HG03354 (cell line): Measurements from ENCODE around the gene KLK15.
"Not testable (repeated sequence)": the region's sequence is repeated elsewhere in the genome, so short reads cannot be mapped to it uniquely, and the experiment has no call there.

Source experiments
- ATAC-seq: cut with Tn5 transposase; IDR thresholded peaks from one replicate; pipeline ENCODE4 v1.9.1; 2021; ENCODE audit warnings: mild to moderate bottlenecking; ENCODE audit not compliant: unreplicated experiment, poor library complexity, severe bottlenecking

Gene KLK15

DNA sequence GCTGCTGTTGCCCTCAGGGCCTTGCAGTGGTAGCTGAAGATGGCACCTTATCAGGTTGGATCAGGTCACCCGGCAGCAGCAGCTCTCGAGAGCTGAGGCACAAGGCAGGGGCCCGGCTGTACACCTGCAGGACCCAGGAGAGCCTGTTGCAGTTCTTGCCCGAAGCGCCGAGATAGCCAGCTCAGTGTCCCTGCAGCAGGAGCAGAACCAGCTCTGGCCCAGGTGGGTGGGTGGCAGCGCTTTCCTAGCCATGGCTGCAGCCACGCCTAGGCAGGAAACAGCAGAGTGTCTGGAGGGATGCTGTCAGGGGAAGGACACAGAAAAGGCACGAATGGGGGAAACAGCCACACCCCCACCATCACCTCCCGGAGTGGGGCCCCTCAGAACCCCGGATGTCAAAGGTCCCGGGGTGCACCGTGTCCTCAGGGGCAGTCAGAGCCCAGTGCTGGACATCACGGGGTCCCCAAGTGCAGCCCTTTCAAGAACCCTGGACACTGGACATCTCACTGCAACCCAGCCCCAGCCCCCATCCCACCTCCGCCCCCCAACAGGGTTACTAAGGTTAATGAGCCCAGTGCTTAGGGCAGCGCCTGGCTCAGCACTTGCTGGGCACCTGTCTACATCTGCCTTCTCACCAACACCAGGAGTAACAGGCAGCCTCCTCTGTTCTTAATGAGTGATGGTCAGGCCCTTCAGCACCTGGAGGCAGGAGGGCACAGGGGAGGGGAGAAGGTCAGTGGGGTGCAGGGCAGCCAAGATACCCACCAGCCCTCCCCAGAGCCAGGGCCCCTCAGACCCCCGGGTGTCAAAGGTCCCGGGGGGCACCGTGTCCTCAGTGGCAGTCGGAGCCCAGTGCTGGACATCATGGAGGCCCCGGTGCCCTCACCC is 34.5 kb downstream of the KLK15 start:
- ATAC-seq = no peak

GRCh38 chr19:50797781-50798658 is 35.4 kb downstream of the KLK15 start:
- no peak for ATAC-seq

- no peak for ATAC-seq
Observed at GRCh38 chr19:50797429-50797780, 36.0 kb downstream of the KLK15 start.

DNA sequence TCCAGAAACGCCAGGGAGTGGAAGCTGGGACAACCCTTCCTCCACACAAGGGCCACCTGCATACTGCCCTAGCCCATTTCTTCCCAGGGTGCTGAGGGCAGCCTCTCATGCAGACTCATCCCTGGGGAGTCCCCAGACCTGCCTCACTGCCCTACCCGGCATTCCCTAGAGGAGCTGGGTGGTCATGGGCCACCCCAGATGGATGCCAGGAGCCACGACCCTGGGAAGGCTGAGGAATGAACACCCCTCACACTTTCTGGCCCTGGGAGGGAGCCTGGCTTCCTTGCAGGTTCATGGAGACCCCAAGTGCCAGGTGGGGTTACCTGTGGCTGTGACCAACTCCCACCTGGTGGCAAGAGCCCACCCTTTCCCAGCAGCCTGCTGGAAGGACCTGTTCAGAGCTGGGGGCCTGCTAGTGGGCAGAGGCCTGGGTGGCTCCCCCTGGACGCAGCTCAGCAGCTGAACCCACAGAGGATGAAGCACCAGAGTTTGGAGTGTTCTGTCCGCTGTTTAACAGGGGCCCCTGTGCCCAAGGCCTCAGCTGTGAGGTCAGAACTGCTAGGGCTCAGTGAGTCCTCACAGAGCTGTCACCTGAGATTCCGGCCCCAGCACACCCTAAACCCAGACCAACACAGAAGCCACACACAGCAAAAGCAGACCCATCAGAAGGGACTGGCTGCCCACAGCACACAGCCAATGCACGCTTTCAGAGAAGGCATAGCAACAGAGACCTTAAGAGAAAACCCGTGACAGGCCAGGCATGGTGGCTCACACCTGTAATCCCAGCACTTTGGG is 36.5 kb downstream of the KLK15 start:
- ATAC-seq = no peak

- ATAC-seq = no peak
Observed at GRCh38 chr19:50796128-50796633, 37.2 kb downstream of the KLK15 start.

DNA sequence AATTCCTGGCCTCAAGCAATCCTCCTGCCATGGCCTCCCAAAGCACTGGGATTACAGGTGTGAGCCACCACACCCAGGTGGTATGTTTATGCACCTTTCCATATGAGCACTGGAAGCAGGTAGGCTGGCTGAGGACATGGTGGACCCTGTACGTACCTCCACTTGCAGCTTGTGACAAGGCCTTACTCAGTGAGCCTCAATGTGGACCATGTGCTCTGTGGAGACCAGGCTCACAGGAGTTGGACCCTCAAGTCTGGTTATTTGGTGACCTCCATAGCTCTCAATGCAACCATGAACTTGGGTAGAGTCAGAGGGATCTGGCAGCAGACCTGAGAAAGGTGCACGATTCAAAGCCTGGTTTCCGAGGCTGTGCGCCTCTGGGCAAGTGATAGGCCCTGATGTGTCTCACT is 37.7 kb downstream of the KLK15 start:
- no peak for ATAC-seq

DNA sequence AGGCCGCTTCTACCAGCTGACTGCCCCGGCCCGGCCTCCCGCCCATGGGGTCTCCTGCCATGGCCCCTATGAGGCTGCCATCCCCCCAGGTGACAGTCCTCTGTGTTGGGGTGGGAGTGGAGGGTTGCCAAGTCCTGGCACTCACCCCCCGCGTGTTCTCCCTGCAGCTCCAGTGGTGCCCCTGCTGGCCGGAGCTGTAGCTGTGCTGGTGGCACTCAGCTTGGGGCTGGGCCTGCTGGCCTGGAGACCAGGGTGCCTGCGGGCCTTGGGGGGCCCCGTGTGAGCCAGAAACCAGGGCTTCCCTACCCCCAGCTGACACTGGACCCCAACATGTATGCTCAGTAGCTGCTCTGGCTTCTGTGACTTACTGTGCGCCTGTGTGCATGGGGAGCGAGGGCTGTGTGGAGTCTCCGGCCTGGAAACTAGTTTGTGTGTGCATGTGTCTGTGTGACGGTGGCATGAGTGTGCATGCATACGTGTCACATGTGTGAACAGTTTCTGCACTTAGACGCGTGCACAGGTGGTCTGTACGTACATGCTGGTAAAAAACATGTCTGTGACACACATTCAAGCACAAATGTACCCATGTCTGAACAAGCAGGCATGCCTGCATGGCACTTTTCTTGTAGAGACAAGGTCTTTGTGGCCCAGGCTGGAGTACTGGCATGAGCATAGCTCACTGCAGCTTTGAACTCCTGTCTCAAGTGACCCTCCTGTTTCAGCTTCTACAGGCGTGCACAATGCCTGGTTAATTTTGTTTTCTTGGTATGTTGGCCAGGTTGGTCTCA is 38.3 kb downstream of the KLK15 start:
- ATAC-seq = no peak

GRCh38 chr19:50794074-50794875 is 39.1 kb downstream of the KLK15 start:
- no peak for ATAC-seq

DNA sequence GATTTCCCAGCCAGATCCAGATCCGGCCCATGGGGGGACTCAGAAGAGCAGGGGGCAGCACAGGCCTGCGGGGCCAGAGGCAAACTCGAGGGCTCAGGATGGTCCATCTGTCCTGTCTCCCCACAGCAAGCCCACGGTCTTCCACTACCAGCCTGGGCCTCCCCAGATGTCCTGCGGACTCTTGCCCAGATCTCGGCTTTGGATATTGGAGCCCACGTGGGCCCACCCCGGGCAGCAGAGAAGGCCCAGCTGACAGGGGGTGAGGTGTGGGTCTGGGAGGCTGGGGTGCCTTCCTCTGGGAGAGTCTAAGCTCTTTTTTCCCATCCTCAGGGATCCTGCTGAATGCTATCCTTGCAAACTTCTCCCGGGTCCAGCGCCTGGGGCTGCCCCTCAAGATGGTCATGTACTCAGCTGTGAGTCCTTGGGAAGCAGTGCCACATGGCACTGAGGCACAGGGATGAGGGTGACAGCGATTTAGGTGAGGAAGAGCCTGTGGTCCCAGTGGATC is 39.8 kb downstream of the KLK15 start:
- ATAC-seq = no peak

DNA sequence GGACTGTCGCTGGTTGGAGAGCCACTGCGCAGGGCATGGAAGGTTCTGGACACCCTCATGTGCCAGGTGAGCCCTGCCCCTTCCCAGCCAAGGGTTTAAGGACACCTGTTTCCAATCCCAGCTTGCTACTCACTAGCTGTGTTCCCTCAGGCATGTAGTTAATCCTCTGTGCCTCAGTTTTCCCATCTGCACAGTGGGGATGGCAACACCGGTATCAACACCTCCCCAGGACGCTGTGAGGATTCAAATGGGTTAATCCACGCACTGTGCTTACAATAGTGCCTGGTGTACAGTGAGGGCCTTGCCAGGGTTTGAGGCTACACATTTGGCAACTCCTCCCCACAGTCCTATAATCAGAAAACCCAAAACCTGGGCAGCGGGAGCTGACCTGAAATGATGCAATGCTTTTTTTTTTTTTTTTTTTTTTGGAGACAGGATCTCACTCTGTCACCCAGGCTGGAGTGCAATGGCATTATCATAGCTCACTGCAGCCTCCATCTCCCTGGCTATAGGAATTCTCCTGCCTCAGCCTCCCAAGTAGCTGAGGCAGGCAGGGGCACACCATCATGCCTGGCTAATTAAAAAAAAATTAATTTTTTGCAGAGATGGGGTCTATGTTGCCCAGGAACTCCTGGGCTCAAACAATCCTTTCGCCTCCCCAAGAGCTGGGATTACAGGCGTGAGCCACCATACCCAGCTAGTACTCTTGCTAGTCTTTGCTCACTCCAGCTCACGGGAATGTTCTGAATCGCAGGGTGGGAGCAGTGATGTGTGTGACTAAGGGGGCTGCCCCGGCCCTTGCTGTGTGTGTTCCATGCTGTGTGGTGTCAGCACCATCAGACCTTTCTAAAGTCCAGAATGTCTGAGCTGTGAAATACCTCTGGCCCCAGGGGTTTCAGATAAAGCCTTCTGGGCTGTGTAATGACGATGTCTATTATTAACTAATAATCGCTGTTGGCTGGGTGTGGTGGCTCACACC is 40.8 kb downstream of the KLK15 start:
- no peak for ATAC-seq

GRCh38 chr19:50791594-50792271 is 41.6 kb downstream of the KLK15 start:
- no peak for ATAC-seq

DNA sequence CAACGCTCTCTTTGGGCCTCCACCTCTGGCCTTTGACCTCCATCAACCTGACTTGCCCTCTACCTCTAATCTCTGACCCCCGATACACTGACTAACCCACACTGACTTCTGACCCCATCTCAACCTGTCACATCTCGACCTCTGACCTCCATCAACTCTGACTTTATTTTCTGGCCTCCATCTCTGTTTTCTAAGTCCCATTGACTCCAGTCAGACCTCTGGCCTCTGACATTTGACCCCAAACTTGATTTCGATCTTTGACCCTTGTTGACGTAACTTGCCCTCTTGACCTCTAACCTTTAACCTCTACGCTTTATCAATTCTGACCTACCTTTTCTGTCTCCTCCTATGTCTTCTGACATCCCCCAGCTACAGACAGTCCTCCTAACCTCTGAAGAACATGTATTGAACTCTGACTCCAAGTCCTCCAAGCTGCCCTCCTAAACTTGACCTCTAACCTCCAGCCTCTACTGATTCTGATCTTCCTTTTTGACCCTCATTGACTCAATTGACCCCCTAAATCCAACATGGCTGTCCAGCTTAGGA is 42.4 kb downstream of the KLK15 start:
- ATAC-seq = no peak

DNA sequence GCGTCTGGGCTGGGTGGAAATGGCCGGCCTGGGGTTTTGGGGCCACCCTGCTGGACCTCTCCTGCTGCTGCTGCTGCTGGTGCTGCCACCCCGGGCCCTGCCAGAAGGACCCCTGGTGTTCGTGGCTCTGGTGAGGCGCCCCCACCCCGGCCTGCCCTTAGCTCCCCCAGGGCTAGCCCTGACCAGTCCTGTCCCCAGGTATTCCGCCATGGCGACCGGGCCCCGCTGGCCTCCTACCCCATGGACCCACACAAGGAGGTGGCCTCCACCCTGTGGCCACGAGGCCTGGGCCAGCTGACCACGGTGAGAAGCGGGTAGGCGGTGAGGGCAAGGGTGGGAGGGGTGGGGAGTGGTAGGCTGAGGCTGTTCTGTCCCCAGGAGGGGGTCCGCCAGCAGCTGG is 43.0 kb downstream of the KLK15 start, which contains the start of gene ACP4:
Gene ACP4 (plus strand): TSS at position 20 of the 400 bp plus-strand sequence. CDS start 0 bp downstream, at position 20.
- no peak for ATAC-seq

DNA sequence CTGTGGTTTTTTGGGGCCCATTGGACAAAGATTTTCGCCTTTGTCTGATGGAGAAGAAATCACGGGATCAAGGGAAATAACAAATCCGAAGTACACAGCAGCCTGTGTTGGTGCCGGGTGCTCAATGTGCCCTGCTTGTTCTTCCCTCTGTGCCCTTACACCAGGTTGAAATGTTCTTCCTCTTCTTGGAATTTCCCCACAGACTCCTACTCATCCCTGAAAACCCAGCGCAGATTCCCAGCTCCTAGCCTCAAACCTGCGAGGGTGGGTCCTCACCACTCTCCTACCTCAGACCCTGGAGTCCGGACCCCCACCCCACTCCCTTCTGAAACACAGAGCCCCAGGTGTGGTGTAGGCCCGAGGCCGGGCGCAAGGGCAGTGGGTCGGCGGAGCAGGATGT is 48.0 kb downstream of the KLK15 start:
- ATAC-seq = no peak

- no peak for ATAC-seq
Observed at GRCh38 chr19:50784710-50785109, 48.7 kb downstream of the KLK15 start.

DNA sequence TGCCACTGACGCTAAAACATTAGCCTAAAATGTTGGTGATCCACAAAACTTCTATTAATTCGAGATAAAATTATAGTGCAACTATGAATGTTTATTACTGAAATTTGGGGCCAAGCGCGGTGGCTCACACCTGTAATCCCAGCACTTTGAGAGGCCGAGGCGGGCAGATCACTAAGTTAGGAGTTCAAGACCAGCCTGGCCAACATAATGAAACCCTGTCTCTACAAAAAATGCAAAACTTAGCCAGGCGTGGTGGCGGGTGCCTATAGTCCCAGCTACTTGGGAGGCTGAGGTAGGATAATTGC is 49.6 kb downstream of the KLK15 start:
- ATAC-seq = not testable (repeated sequence)
